Liver (tissue), 9 donors: ENCODE results near the gene KIN. TPM values are rescaled to one million over a fixed set of nuclear protein-coding genes. Genes with fewer than 3 reads are reported as not detected.

Experiments used
- DNase-seq: peaks from one replicate; pipeline ENCODE4 v3.0.0-alpha.2; 2017; ENCODE audit warnings: low spot score
- H3K27ac ChIP-seq, 2 donors: one replicate each; pipeline ENCODE4 v1.7.0; 2013; ENCODE audit warnings: inconsistent platforms in 2 of 2, low read length in 2 of 2, control low read depth in 1 of 2, low read depth in 1 of 2, mild to moderate bottlenecking in 1 of 2
- H3K27me3 ChIP-seq, 4 donors: one replicate each; pipeline versions ENCODE4 v1.6.1 to v1.7.0; 2013; ENCODE audit warnings: low read length in 3 of 4, inconsistent platforms in 1 of 4, mild to moderate bottlenecking in 1 of 4, moderate library complexity in 1 of 4; ENCODE audit not compliant: control insufficient read depth in 4 of 4, insufficient read depth in 4 of 4
- H3K36me3 ChIP-seq, 4 donors: one replicate each; pipeline versions ENCODE4 v1.6.1 to v1.7.0; 2013; ENCODE audit warnings: low read length in 3 of 4, mild to moderate bottlenecking in 3 of 4, low read depth in 1 of 4, moderate library complexity in 1 of 4; ENCODE audit not compliant: control insufficient read depth in 4 of 4, insufficient read depth in 3 of 4
- H3K4me1 ChIP-seq, 4 donors: one replicate each; pipeline versions ENCODE4 v1.6.1 to v1.7.0; 2013; ENCODE audit warnings: low read length in 3 of 4, mild to moderate bottlenecking in 3 of 4, moderate library complexity in 1 of 4; ENCODE audit not compliant: control insufficient read depth in 4 of 4, insufficient read depth in 4 of 4
- H3K4me3 ChIP-seq, 3 donors: one replicate each; pipeline versions ENCODE4 v1.6.1 to v1.7.0; 2013; ENCODE audit warnings: low read length in 3 of 3, control low read depth in 1 of 3, low read depth in 1 of 3, mild to moderate bottlenecking in 1 of 3
- H3K9ac ChIP-seq, 2 donors: one replicate each; pipeline ENCODE4 v1.7.0; 2013; ENCODE audit warnings: low read length in 2 of 2, mild to moderate bottlenecking in 2 of 2, moderate library complexity in 2 of 2, control low read depth in 1 of 2, low read depth in 1 of 2
- H3K9me3 ChIP-seq, 4 donors: one replicate each; pipeline versions ENCODE4 v1.6.1 to v1.7.0; 2013; ENCODE audit warnings: low read length in 3 of 4; ENCODE audit not compliant: control insufficient read depth in 4 of 4
- FOXA1 ChIP-seq: IDR thresholded peaks from 2 replicates; pipeline ENCODE4 v1.6.1; 2016; ENCODE audit warnings: antibody characterized with exemption
- FOXA2 ChIP-seq: IDR thresholded peaks from 2 replicates; pipeline ENCODE4 v1.6.1; 2016; ENCODE audit warnings: antibody characterized with exemption
- GABPA ChIP-seq, 2 donors: IDR thresholded peaks in 1 of 2; conservative IDR thresholded peaks in 1 of 2; 2 replicates each; pipeline ENCODE4 v1.6.1; 2016; ENCODE audit warnings: antibody characterized with exemption in 2 of 2, mild to moderate bottlenecking in 1 of 2, moderate library complexity in 1 of 2
- HNF4A ChIP-seq, 2 donors: conservative IDR thresholded peaks; 2 replicates each; pipeline ENCODE4 v1.6.1; 2016; ENCODE audit warnings: antibody characterized with exemption in 2 of 2, mild to moderate bottlenecking in 2 of 2
- HNF4G ChIP-seq: IDR thresholded peaks from 2 replicates; pipeline ENCODE4 v1.6.1; 2016; ENCODE audit warnings: antibody characterized with exemption
- JUND ChIP-seq, 2 donors: IDR thresholded peaks; 2 replicates each; pipeline ENCODE4 v1.6.1; 2016; ENCODE audit warnings: antibody characterized with exemption in 2 of 2
- NR2F2 ChIP-seq: IDR thresholded peaks from 2 replicates; pipeline ENCODE4 v1.6.1; 2016; ENCODE audit warnings: antibody characterized with exemption
- RAD21 ChIP-seq, 2 donors: IDR thresholded peaks; 2 replicates each; pipeline ENCODE4 v1.6.1; 2016; ENCODE audit warnings: antibody characterized with exemption in 2 of 2, mild to moderate bottlenecking in 2 of 2
- RXRA ChIP-seq, 2 donors: IDR thresholded peaks; 2 replicates each; pipeline ENCODE4 v1.6.1; 2017 to 2018; ENCODE audit warnings: antibody characterized with exemption in 2 of 2, mild to moderate bottlenecking in 1 of 2
- SP1 ChIP-seq: IDR thresholded peaks from 2 replicates; pipeline ENCODE4 v1.6.1; 2018; ENCODE audit warnings: antibody characterized with exemption, mild to moderate bottlenecking
- TAF1 ChIP-seq: conservative IDR thresholded peaks from 2 replicates; pipeline ENCODE4 v1.6.1; 2016; ENCODE audit warnings: antibody characterized with exemption, mild to moderate bottlenecking
- YY1 ChIP-seq: IDR thresholded peaks from 2 replicates; pipeline ENCODE4 v1.6.1; 2016; ENCODE audit warnings: antibody characterized with exemption, mild to moderate bottlenecking
- WGBS: extraction: QIAGEN DNeasy Blood & Tissue Kit; methylation state at CpG from one replicate; pipeline ENCODE4 v1.1.7; 2013; 5-methylcytosine and 5-hydroxymethylcytosine counted together
- polyA plus RNA-seq, 2 donors: library from polyadenylated mRNA; stranded (reverse) in 1 of 2; unstranded in 1 of 2; fragments of 200-250 nt in 1 of 2; fragments of >200 nt in 1 of 2; fragmentation: Nextera tagmentation in 1 of 2; extraction: Ambion mirVana in 1 of 2; gene quantifications; one replicate each; pipeline versions ENCODE4 v1.2.1 to v1.2.3, GENCODE V29; 2013 to 2015
- total RNA-seq, 2 donors: library from RNA; depleted of rRNA; stranded (reverse); fragments of >200 nt; gene quantifications; one replicate each; pipeline ENCODE4 v1.2.3, GENCODE V29; 2014
- TF ChIP-seq, protein P1 (sequence below): IDR thresholded peaks from 2 replicates; pipeline ENCODE4 v1.6.1; 2016; ENCODE audit warnings: antibody characterized with exemption
- TF ChIP-seq, protein P2 (sequence below): IDR thresholded peaks from 2 replicates; pipeline ENCODE4 v1.6.1; 2016; ENCODE audit warnings: antibody characterized with exemption
- TF ChIP-seq, protein P3 (sequence below): IDR thresholded peaks from 2 replicates; pipeline ENCODE4 v1.6.1; 2016; ENCODE audit warnings: antibody characterized with exemption, mild to moderate bottlenecking
- TF ChIP-seq, protein P4 (sequence below): IDR thresholded peaks from 2 replicates; pipeline ENCODE4 v1.6.1; 2016; ENCODE audit warnings: antibody characterized with exemption
- donor health status: healthy.
- donor health status: healthy.
- donor health status: healthy.
- donor health status: healthy.
- donor health status: healthy.

Gene KIN, protein sequence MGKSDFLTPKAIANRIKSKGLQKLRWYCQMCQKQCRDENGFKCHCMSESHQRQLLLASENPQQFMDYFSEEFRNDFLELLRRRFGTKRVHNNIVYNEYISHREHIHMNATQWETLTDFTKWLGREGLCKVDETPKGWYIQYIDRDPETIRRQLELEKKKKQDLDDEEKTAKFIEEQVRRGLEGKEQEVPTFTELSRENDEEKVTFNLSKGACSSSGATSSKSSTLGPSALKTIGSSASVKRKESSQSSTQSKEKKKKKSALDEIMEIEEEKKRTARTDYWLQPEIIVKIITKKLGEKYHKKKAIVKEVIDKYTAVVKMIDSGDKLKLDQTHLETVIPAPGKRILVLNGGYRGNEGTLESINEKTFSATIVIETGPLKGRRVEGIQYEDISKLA
- total RNA-seq (1 to 10 TPM; 2.5 to 3.8 TPM), polyA plus RNA-seq (1 to 10 TPM; 2.4 to 3.8 TPM)

DNA sequence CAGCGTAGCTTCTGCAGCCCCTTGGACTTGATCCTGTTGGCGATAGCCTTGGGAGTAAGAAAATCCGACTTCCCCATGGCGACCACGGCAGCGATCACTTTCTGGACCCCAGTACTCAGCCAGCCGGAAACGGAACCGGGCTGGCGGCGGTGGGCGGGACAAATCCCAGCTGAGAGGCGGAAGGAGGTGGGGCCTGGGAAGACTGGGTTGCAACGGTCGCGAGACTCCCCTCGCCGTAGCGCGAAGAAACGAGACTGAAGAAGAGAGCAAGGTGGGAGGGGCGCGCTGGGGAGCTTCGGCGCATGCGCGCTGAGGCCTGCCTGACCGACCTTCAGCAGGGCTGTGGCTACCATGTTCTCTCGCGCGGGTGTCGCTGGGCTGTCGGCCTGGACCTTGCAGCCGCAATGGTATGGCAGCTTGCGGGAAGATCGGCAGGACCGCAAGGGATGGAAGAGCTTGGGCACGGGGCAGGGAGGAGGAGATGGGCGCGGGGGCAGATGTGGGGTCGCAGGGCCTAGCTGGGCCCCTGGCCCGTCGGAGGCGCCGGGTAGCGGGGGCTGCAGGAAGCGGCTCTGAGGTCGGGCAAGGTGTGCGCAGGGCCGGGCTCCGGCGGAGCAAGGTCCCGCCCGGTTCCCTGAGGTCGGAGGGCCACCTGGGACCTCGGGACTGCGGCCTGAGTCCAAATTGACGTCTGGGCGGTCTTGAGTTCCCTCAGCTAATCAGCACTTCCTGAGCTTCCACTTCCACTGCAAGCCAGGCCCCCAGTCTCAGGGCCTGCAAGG is at the start of gene KIN, which contains the start of gene ATP5F1C:
Gene KIN, minus strand, starts transcription at position 137 of the 782 bp plus-strand sequence. Its CDS starts 60 bp downstream, at position 77.
Gene ATP5F1C, plus strand, starts transcription at position 321 of the 782 bp plus-strand sequence. Its CDS starts 31 bp downstream, at position 352.
- H3K9me3 ChIP-seq = no peaks in the 10 kb centered on the region
- H3K27ac ChIP-seq = peak within 1 kb of the TSS; percentile 78 to 88
- peak; percentile 96 for DNase-seq
- peaks cover 0 to 4% (median 1%) of the 10 kb centered on the region in 4 donors for H3K36me3 ChIP-seq
- under 1% methylated on average over 59 of the region's 59 CpGs for WGBS
- TF ChIP-seq RXRA (IDR thresholded peaks at IDR 0.05) = no peak
- TF ChIP-seq, protein P1, sequence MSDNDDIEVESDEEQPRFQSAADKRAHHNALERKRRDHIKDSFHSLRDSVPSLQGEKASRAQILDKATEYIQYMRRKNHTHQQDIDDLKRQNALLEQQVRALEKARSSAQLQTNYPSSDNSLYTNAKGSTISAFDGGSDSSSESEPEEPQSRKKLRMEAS = peak; percentile 13
- TF ChIP-seq, protein P2, sequence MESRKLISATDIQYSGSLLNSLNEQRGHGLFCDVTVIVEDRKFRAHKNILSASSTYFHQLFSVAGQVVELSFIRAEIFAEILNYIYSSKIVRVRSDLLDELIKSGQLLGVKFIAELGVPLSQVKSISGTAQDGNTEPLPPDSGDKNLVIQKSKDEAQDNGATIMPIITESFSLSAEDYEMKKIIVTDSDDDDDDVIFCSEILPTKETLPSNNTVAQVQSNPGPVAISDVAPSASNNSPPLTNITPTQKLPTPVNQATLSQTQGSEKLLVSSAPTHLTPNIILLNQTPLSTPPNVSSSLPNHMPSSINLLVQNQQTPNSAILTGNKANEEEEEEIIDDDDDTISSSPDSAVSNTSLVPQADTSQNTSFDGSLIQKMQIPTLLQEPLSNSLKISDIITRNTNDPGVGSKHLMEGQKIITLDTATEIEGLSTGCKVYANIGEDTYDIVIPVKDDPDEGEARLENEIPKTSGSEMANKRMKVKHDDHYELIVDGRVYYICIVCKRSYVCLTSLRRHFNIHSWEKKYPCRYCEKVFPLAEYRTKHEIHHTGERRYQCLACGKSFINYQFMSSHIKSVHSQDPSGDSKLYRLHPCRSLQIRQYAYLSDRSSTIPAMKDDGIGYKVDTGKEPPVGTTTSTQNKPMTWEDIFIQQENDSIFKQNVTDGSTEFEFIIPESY = peak; percentile 100
- TF ChIP-seq RAD21 (IDR thresholded peaks at IDR 0.05) = peak in 1 of 2 donors; percentile 12
- no peak for TF ChIP-seq TAF1
- TF ChIP-seq, protein P3, sequence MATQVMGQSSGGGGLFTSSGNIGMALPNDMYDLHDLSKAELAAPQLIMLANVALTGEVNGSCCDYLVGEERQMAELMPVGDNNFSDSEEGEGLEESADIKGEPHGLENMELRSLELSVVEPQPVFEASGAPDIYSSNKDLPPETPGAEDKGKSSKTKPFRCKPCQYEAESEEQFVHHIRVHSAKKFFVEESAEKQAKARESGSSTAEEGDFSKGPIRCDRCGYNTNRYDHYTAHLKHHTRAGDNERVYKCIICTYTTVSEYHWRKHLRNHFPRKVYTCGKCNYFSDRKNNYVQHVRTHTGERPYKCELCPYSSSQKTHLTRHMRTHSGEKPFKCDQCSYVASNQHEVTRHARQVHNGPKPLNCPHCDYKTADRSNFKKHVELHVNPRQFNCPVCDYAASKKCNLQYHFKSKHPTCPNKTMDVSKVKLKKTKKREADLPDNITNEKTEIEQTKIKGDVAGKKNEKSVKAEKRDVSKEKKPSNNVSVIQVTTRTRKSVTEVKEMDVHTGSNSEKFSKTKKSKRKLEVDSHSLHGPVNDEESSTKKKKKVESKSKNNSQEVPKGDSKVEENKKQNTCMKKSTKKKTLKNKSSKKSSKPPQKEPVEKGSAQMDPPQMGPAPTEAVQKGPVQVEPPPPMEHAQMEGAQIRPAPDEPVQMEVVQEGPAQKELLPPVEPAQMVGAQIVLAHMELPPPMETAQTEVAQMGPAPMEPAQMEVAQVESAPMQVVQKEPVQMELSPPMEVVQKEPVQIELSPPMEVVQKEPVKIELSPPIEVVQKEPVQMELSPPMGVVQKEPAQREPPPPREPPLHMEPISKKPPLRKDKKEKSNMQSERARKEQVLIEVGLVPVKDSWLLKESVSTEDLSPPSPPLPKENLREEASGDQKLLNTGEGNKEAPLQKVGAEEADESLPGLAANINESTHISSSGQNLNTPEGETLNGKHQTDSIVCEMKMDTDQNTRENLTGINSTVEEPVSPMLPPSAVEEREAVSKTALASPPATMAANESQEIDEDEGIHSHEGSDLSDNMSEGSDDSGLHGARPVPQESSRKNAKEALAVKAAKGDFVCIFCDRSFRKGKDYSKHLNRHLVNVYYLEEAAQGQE = no peak
- TF ChIP-seq HNF4G = no peak
- peak; percentile 95 for TF ChIP-seq YY1
- no peak for TF ChIP-seq FOXA2
- TF ChIP-seq JUND (IDR thresholded peaks at IDR 0.05) = no peak
- TF ChIP-seq SP1 = peak; percentile 38
- peak; percentile 83 to 96 for TF ChIP-seq GABPA (IDR thresholded peaks at IDR 0.05 in 1 of 2, conservative IDR thresholded peaks at IDR 0.05 in 1 of 2)
- no peak for TF ChIP-seq FOXA1
- no peak for TF ChIP-seq NR2F2
- TF ChIP-seq HNF4A (conservative IDR thresholded peaks at IDR 0.05) = no peak
- TF ChIP-seq, protein P4, sequence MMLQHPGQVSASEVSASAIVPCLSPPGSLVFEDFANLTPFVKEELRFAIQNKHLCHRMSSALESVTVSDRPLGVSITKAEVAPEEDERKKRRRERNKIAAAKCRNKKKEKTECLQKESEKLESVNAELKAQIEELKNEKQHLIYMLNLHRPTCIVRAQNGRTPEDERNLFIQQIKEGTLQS = no peak
- peak within 1 kb of the TSS; percentile 78 to 99 (median 96) for H3K4me3 ChIP-seq
- H3K27me3 ChIP-seq = no peaks in the 10 kb centered on the region
- peak within 1 kb of the TSS; percentile 89 to 96 for H3K9ac ChIP-seq
- peaks cover 14 to 37% (median 24%) of the 10 kb centered on the region in 4 donors for H3K4me1 ChIP-seq
